ENCODE data around the gene NDUFC1. TPM values are rescaled to one million over a fixed set of nuclear protein-coding genes. Genes with fewer than 3 reads are reported as not detected.
"Not testable (repeated sequence)": the region's sequence is repeated elsewhere in the genome, so short reads cannot be mapped to it uniquely, and the experiment has no call there.

Gene NDUFC1
- total RNA-seq, 1 donor from 2014 or later: 52.9 TPM

DNA sequence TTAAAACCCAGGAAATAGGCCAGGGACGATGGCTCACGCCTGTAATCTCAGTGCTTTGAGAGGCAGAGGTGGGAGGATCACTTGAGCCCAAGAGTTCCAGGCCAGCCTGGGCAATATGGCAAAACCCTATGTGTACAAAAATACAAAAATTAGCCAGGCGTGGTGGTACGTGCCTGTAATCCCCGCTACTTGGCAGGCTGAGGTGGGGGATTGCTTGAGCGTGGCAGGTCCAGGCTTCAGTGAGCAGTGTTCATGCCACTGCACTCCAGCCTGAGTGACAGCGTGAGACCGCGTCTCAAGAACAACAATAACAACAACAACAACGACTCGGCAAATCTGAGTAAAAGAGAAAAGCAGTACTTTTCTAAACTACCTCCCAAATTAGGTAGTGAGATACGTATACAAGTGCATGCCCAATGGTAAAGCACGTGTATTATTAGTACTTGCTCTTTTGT lies 13.0 kb upstream of the NDUFC1 start:
- intact Hi-C loops (cut with DNase I): no loop called here
- peaks cover 21% of the 10 kb centered on the region for H3K4me1 ChIP-seq

GRCh38 chr4:139314047-139314800 lies 11.9 kb upstream of the NDUFC1 start:
- no peak for ATAC-seq
- Histone ChIP-seq H3K36me3 (no peaks in the 10 kb centered on the region), H3K27me3 (no peaks in the 10 kb centered on the region), H3K27ac (no peak overlapping the region), H3K4me3 (no peak overlapping the region), H3K9me3 (no peaks in the 10 kb centered on the region), H3K4me1 (peaks cover 21% of the 10 kb centered on the region)
- intact Hi-C loops (cut with DNase I): no loop called here
- no peak for DNase-seq
- TF ChIP-seq, protein P1, sequence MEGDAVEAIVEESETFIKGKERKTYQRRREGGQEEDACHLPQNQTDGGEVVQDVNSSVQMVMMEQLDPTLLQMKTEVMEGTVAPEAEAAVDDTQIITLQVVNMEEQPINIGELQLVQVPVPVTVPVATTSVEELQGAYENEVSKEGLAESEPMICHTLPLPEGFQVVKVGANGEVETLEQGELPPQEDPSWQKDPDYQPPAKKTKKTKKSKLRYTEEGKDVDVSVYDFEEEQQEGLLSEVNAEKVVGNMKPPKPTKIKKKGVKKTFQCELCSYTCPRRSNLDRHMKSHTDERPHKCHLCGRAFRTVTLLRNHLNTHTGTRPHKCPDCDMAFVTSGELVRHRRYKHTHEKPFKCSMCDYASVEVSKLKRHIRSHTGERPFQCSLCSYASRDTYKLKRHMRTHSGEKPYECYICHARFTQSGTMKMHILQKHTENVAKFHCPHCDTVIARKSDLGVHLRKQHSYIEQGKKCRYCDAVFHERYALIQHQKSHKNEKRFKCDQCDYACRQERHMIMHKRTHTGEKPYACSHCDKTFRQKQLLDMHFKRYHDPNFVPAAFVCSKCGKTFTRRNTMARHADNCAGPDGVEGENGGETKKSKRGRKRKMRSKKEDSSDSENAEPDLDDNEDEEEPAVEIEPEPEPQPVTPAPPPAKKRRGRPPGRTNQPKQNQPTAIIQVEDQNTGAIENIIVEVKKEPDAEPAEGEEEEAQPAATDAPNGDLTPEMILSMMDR (IDR thresholded peaks at IDR 0.05): no peak

More for the DNA sequence above, 13.0 kb upstream of the NDUFC1 start:
- Histone ChIP-seq H3K36me3 (no peaks in the 10 kb centered on the region), H3K27ac (no peak overlapping the region), H3K27me3 (no peaks in the 10 kb centered on the region), H3K9me3 (no peaks in the 10 kb centered on the region), H3K4me3 (no peak overlapping the region)
- TF ChIP-seq, protein P1 (IDR thresholded peaks at IDR 0.05): no peak
- no peak for DNase-seq
- ATAC-seq: no peak

- H3K27ac ChIP-seq; DNase-seq; H3K4me3 ChIP-seq; intact Hi-C loops (cut with DNase I); H3K9me3 ChIP-seq; H3K36me3 ChIP-seq; ATAC-seq; H3K27me3 ChIP-seq: not testable (repeated sequence)
- H3K4me1 ChIP-seq: peaks cover 21% of the 10 kb centered on the region
Measured at GRCh38 chr4:139313414-139313813, 11.1 kb upstream of the NDUFC1 start.

DNA sequence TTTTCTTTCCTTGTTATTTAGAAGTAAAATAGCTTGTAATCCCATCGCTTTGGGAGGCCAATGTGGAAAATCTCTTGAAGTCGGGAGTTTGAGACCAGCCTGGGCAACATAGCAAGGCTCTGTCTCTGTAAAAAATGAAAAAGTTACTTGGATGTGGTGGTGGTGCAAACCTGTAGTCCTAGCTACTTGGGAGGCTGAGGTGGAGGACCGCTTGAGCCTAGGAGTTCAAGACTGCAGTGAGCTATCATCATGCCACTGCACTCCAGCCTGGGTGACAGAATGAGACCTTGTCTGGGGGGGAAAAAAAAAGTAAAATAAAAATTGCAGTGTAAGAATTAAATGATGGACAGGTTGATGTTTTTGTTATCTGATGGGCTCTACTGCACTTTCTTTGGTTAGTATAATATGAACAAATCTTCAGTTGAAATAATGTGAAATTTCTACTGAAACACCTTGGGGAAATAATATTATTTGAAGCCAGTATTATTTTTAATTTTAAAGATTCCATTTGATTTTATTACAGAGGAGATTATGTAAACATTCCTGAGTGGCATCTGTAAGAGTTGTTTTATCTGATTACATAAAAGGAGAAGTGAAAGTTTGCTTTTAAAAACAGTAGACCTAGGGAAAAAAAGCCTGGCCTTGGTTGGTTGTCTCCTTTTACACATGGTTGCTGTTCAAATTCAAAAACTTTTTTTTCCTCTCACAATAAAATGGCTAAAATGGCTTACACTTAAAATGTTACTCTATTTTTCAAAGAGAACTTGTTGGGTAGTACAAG lies 10.5 kb upstream of the NDUFC1 start:
- ATAC-seq (no peak), DNase-seq (no peak)
- Histone ChIP-seq H3K27me3 (no peaks in the 10 kb centered on the region), H3K4me3 (no peak overlapping the region), H3K9me3 (no peaks in the 10 kb centered on the region), H3K36me3 (no peaks in the 10 kb centered on the region), H3K27ac (no peak overlapping the region), H3K4me1 (peaks cover 21% of the 10 kb centered on the region)
- intact Hi-C loops (cut with DNase I): no loop called here
- TF ChIP-seq, protein P1 (IDR thresholded peaks at IDR 0.05): no peak

GRCh38 chr4:139311909-139312308 lies 9.6 kb upstream of the NDUFC1 start:
- no peaks in the 10 kb centered on the region for H3K9me3 ChIP-seq
- DNase-seq (no peak), ATAC-seq (no peak)
- intact Hi-C loops (cut with DNase I): no loop called here
- no peaks in the 10 kb centered on the region for H3K27me3 ChIP-seq
- no peak overlapping the region for H3K4me3 ChIP-seq
- H3K27ac ChIP-seq: no peak overlapping the region
- no peaks in the 10 kb centered on the region for H3K36me3 ChIP-seq
- H3K4me1 ChIP-seq: peaks cover 21% of the 10 kb centered on the region
- TF ChIP-seq, protein P1 (IDR thresholded peaks at IDR 0.05): no peak

GRCh38 chr4:139304920-139305319 lies 2.6 kb upstream of the NDUFC1 start:
- Histone ChIP-seq H3K4me1 (peaks cover 21% of the 10 kb centered on the region), H3K4me3 (no peak overlapping the region), H3K27ac (no peak overlapping the region), H3K9me3 (no peaks in the 10 kb centered on the region), H3K27me3 (no peaks in the 10 kb centered on the region), H3K36me3 (no peaks in the 10 kb centered on the region)
- ATAC-seq (no peak), DNase-seq (no peak)
- TF ChIP-seq, protein P1 (IDR thresholded peaks at IDR 0.05): no peak
- intact Hi-C loops (cut with DNase I): no loop called here
